ENCODE data around the gene MZF1. TPM values are rescaled to one million over a fixed set of nuclear protein-coding genes. Genes with fewer than 3 reads are reported as not detected.

MZF1 gene
- total RNA-seq, 1 experiment from 2014 or later = 6.5 TPM

- DNase-seq (ENCODE audit: low read depth) = no peak
Measured at GRCh38 chr19:58513694-58514563, 59.2 kb downstream of the MZF1 start.

GRCh38 chr19:58513213-58513693 lies 59.9 kb downstream of the MZF1 start:
- no peak for DNase-seq (ENCODE audit: low read depth)

Other genes with a start within 250 kb of the MZF1 start
- 2.9 and 4.1 TPM in 2 replicates for gene ZSCAN22, start 246.3 kb downstream of the MZF1 start, total RNA-seq (2014; rRNA removed; shearing (Covaris generic))
- gene A1BG, start 219.8 kb downstream of the MZF1 start, total RNA-seq (2014; rRNA removed; shearing (Covaris generic)) = 64.4 and 111 TPM in 2 replicates
- gene ZNF497, start 210.6 kb downstream of the MZF1 start, total RNA-seq (2014; rRNA removed; shearing (Covaris generic)) = 0.12 and 0.29 TPM in 2 replicates
- gene ZNF837, start 192.3 kb downstream of the MZF1 start, total RNA-seq (2014; rRNA removed; shearing (Covaris generic)) = 1.1 and 1.8 TPM in 2 replicates
- gene RPS5, start 186.1 kb downstream of the MZF1 start, total RNA-seq (2014; rRNA removed; shearing (Covaris generic)) = 2,560 and 2,715 TPM in 2 replicates
- not detected in 2 replicates for gene RNF225, start 177.7 kb downstream of the MZF1 start, total RNA-seq (2014; rRNA removed; shearing (Covaris generic))
- 16.3 and 17.2 TPM in 2 replicates for gene ZNF584, start 164.7 kb downstream of the MZF1 start, total RNA-seq (2014; rRNA removed; shearing (Covaris generic))
- gene ZNF132, start 133.2 kb downstream of the MZF1 start, total RNA-seq (2014; rRNA removed; shearing (Covaris generic)) = 4.6 and 4.8 TPM in 2 replicates
- 4.1 and 9.3 TPM in 2 replicates for gene ZNF324B, start 121.7 kb downstream of the MZF1 start, total RNA-seq (2014; rRNA removed; shearing (Covaris generic))
- gene ZNF324, start 106.3 kb downstream of the MZF1 start, total RNA-seq (2014; rRNA removed; shearing (Covaris generic)) = 8.6 and 8.9 TPM in 2 replicates
- gene ZNF446, start 97.0 kb downstream of the MZF1 start, total RNA-seq (2014; rRNA removed; shearing (Covaris generic)) = 6.5 and 9.5 TPM in 2 replicates
- gene SLC27A5, start 61.3 kb downstream of the MZF1 start, total RNA-seq (2014; rRNA removed; shearing (Covaris generic)) = 4.7 and 6.0 TPM in 2 replicates
- 5.3 and 8.1 TPM in 2 replicates for gene ZBTB45, start 53.5 kb downstream of the MZF1 start, total RNA-seq (2014; rRNA removed; shearing (Covaris generic))
- gene TRIM28, start 29.3 kb downstream of the MZF1 start, total RNA-seq (2014; rRNA removed; shearing (Covaris generic)) = 304 and 391 TPM in 2 replicates
- gene CHMP2A, start 18.2 kb downstream of the MZF1 start, total RNA-seq (2014; rRNA removed; shearing (Covaris generic)) = 171 and 176 TPM in 2 replicates
- gene UBE2M, start 14.7 kb downstream of the MZF1 start, total RNA-seq (2014; rRNA removed; shearing (Covaris generic)) = 84.1 and 98.8 TPM in 2 replicates